HS-27A (cell line): Measurements from ENCODE around the gene GH1.
"Not testable (repeated sequence)": the region's sequence is repeated elsewhere in the genome, so short reads cannot be mapped to it uniquely, and the experiment has no call there.

Experiments used
- DNase-seq: peaks from one replicate; pipeline ENCODE4 v3.0.0-alpha.2; 2012; ENCODE audit warnings: low read depth, missing footprints

Gene GH1

GRCh38 chr17:63896524-63897354 is 21.9 kb downstream of the GH1 start, which contains the start of gene CSH1:
TSS of gene CSH1 (minus strand) at chr17:63896574. CDS start at chr17:63896511, 63 bp downstream.
- DNase-seq = not testable (repeated sequence)

GRCh38 chr17:63894821-63895220 is 23.8 kb downstream of the GH1 start:
- DNase-seq = not testable (repeated sequence)

GRCh38 chr17:63894021-63894420 is 24.6 kb downstream of the GH1 start:
- not testable (repeated sequence) for DNase-seq

- not testable (repeated sequence) for DNase-seq
These were observed 26.2 kb downstream of the GH1 start for GRCh38 chr17:63892316-63893037.

- DNase-seq = not testable (repeated sequence)
These were observed 29.4 kb downstream of the GH1 start for GRCh38 chr17:63889026-63889848.

GRCh38 chr17:63885119-63885518 is 33.5 kb downstream of the GH1 start:
- not testable (repeated sequence) for DNase-seq

- DNase-seq = not testable (repeated sequence)
These were observed 36.0 kb downstream of the GH1 start for GRCh38 chr17:63882626-63883126.

- DNase-seq = no peak
These were observed 36.6 kb downstream of the GH1 start, which contains the start of gene GH2 for GRCh38 chr17:63881935-63882601. TSS of gene GH2 (minus strand) at chr17:63881944. CDS start at chr17:63881801, 143 bp downstream.

- DNase-seq = not testable (repeated sequence)
These were observed 37.3 kb downstream of the GH1 start for GRCh38 chr17:63881337-63881736.

- no peak for DNase-seq
These were observed 37.9 kb downstream of the GH1 start for GRCh38 chr17:63880706-63881105.

- not testable (repeated sequence) for DNase-seq
These were observed 40.2 kb downstream of the GH1 start for GRCh38 chr17:63878413-63878812.

- DNase-seq = not testable (repeated sequence)
These were observed 43.9 kb downstream of the GH1 start for GRCh38 chr17:63874693-63875092.

GRCh38 chr17:63874061-63874626 is 44.5 kb downstream of the GH1 start:
- DNase-seq = not testable (repeated sequence)

- not testable (repeated sequence) for DNase-seq
These were observed 45.1 kb downstream of the GH1 start, which contains the start of gene CSH2 for GRCh38 chr17:63873577-63873976. TSS of gene CSH2 (minus strand) at chr17:63873677. CDS start at chr17:63873614, 63 bp downstream.

GRCh38 chr17:63871646-63872365 is 46.8 kb downstream of the GH1 start:
- not testable (repeated sequence) for DNase-seq

GRCh38 chr17:63870292-63870665 is 48.4 kb downstream of the GH1 start:
- DNase-seq = not testable (repeated sequence)

GRCh38 chr17:63869491-63870291 is 48.9 kb downstream of the GH1 start:
- not testable (repeated sequence) for DNase-seq
